NCI-H526 treated with DMSO at 0.1 percent for 48 hours (cell line): ENCODE results near the gene SULT1A1.

ENCODE experiments used
- DNase-seq: peaks from one replicate; lab custom pipeline; 2025; lab: John Stamatoyannopoulos, UW

The SULT1A1 gene

DNA sequence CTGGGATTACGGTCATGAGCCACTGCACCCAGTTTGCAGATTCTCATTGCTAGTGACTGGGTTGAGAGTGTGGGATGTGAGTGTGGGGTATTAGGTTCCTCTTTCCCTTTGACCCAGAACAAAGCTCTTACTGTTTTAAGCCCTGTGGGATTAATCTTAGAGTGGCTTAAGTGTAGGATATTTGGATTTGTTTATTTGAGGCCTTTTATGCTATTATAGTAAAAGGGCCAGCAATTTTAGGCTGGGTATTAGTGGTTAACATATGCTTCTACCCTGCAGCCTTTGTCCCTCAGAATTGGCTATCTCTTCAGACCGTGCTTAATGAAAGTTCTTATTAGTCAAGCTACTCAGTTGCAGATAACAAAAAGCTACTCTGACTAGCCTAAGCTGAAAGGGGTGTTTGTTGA, 52.9 kb downstream of the SULT1A1 start:
- DNase-seq, result no peak

DNA sequence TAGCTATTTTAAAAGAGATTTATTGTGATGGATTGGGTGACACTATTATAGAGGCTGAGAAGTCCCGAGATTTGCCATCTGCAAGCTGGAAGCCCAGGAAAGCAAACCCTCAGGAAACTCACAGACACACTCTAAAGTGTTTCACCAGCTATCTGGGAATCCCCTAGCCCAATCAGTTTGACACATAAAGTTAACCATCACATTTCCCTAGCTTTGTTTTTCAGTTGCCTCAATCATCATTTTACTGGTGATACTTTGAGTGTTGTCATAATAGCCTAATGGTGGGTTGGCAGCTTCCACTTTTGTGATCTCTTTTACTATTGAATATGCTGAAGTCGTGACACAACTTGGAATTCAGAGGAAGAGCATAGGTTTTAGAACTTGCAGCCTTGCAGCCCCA, 54.3 kb downstream of the SULT1A1 start:
- DNase-seq, result no peak
